ENCODE results near the gene MYO9B.

DNA sequence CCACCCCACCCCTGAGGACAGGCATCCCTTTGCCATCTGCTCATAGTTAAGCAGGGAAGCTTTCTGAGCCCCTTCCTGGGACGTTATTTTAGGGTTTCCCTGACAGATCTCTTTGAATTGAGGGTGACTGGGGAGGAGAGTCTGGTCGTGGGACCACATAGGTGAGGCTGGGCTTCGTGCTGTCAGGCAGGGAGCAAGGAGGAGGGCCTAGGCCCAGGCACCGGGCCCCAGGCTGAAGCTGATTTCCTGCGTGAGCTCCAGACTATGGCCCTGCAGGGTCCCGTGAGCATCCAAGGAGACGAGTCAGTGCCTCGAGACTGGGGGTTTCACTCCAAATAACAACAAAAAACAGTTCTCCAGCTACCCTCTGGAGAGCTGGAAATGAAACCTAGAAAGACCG is 60.4 kb downstream of the MYO9B start:
- TF ChIP-seq FOSL2 (IDR thresholded peaks at IDR 0.05) (no peak), FOSL2 (CRISPR knock-in tag; IDR thresholded peaks at IDR 0.05) (no peak), POLR2A (IDR thresholded peaks at IDR 0.05; ENCODE audit: low read length) (no peak), HOXA7 (CRISPR knock-in tag; IDR thresholded peaks at IDR 0.05) (no peak)
- TF ChIP-seq, protein P1, sequence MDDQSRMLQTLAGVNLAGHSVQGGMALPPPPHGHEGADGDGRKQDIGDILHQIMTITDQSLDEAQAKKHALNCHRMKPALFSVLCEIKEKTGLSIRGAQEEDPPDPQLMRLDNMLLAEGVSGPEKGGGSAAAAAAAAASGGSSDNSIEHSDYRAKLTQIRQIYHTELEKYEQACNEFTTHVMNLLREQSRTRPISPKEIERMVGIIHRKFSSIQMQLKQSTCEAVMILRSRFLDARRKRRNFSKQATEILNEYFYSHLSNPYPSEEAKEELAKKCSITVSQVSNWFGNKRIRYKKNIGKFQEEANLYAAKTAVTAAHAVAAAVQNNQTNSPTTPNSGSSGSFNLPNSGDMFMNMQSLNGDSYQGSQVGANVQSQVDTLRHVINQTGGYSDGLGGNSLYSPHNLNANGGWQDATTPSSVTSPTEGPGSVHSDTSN (IDR thresholded peaks at IDR 0.05): no peak

Measured in A549 (cell line).